Right lobe of liver (tissue), 6 donors: ENCODE data around the gene PRUNE1. TPM values are rescaled to one million over a fixed set of nuclear protein-coding genes. Genes with fewer than 3 reads are reported as not detected.

Experiments
- ATAC-seq, 4 donors: fragments of 200-7000 bp; cut with Tn5 transposase; one replicate each; pipeline ENCODE4 v1.9.1; 2020; ENCODE audit warnings: mild to moderate bottlenecking in 4 of 4, moderate library complexity in 4 of 4
- DNase-seq, 3 donors: peaks; one replicate each; pipeline ENCODE4 v3.0.0-alpha.2; 2020
- H3K27ac ChIP-seq, 3 donors: fragments of 200-600 bp; one replicate each; pipeline ENCODE4 v1.8.0; 2022
- H3K27me3 ChIP-seq, 2 donors: fragments of 200-600 bp; one replicate each; pipeline ENCODE4 v1.8.0; 2022
- H3K36me3 ChIP-seq, 4 donors: fragments of 200-600 bp; sonication (generic) in 1 of 4; one replicate each; pipeline versions ENCODE4 v1.5.1 to v1.8.0; 2017 to 2022; ENCODE audit warnings: control low read depth in 1 of 4
- H3K4me1 ChIP-seq, 4 donors: fragments of 200-600 bp; sonication (generic) in 1 of 4; one replicate each; pipeline versions ENCODE4 v1.5.1 to v1.8.0; 2017 to 2022; ENCODE audit warnings: control low read depth in 1 of 4
- H3K4me3 ChIP-seq, 3 donors: fragments of 200-600 bp; one replicate each; pipeline ENCODE4 v1.8.0; 2022
- H3K9me3 ChIP-seq, 4 donors: fragments of 200-600 bp; sonication (generic) in 1 of 4; one replicate each; pipeline versions ENCODE4 v1.5.1 to v1.8.0; 2017 to 2022; ENCODE audit warnings: control low read depth in 1 of 4
- CTCF ChIP-seq, 4 donors: fragments of 200-600 bp in 3 of 4; fragments of 450-650 bp in 1 of 4; IDR thresholded peaks; one replicate each; pipeline versions ENCODE4 v1.5.1 to v1.8.0; 2016 to 2022; ENCODE audit warnings: antibody characterized with exemption in 4 of 4, mild to moderate bottlenecking in 2 of 4
- POLR2A ChIP-seq: fragments of 450-650 bp; IDR thresholded peaks from one replicate; pipeline ENCODE4 v1.6.1; 2017; ENCODE audit warnings: antibody characterized with exemption, mild to moderate bottlenecking
- WGBS: methylation state at CpG from one replicate; pipeline ENCODE4 v1.1.6; 2018; ENCODE audit warnings: low coverage, low lambda C conversion rate; ENCODE audit not compliant: insufficient coverage; ENCODE audit errors: missing lambda C conversion rate; 5-methylcytosine and 5-hydroxymethylcytosine counted together
- intact Hi-C, 2 donors: fragments of 100-400 bp; cut with DNase I; formaldehyde crosslinking; loops; one replicate each; pipeline versions ENCODE4 v1.11.2 to v1.14.1; 2022
- total RNA-seq, 6 experiments: library from RNA; depleted of rRNA in 2 of 6; stranded (reverse); fragments of >200 nt in 2 of 6; fragmentation: NEBNext Ultra II Directional in 3 of 6; extraction: Animal tissue kit (Norgen Biotek cat#: 25700) in 3 of 6; gene quantifications; one replicate each; pipeline versions ENCODE4 v1.1.0 to v1.2.4, GENCODE V29; 2016 to 2023
- donor health status: DM: no; HTN: yes; CAD: no.
- donor health status: DM: no; HTN: no; CAD: no.
- donor health status: DM: no; HTN: no; CAD: no.
- donor health status: DM: no; HTN: yes; CAD: no.
- donor health status: DM: no; HTN: yes; CAD: no.

PRUNE1 gene
- total RNA-seq, 6 experiments from 2014 or later: 4.7 to 12.0 (median 10.1) TPM

GRCh38 chr1:151036356-151036755 is 28.1 kb downstream of the PRUNE1 start, which contains the start of gene BNIPL:
Gene BNIPL (plus strand): TSS chr1:151036586. CDS start chr1:151036726, 140 bp downstream.
- Histone ChIP-seq H3K27ac (no peak within 1 kb of the TSS), H3K36me3 (peaks cover 0 to 20% (median 8%) of the 10 kb centered on the region in 4 donors), H3K27me3 (no peaks in the 10 kb centered on the region), H3K4me1 (no peaks in the 10 kb centered on the region), H3K9me3 (no peaks in the 10 kb centered on the region), H3K4me3 (no peak within 1 kb of the TSS)
- TF ChIP-seq CTCF (IDR thresholded peaks at IDR 0.05) (no peak), POLR2A (no peak)
- intact Hi-C loops: no loop called here
- ATAC-seq (no peak), DNase-seq (no peak)
- 0% methylated on average over 1 of the region's 2 CpGs for WGBS

DNA sequence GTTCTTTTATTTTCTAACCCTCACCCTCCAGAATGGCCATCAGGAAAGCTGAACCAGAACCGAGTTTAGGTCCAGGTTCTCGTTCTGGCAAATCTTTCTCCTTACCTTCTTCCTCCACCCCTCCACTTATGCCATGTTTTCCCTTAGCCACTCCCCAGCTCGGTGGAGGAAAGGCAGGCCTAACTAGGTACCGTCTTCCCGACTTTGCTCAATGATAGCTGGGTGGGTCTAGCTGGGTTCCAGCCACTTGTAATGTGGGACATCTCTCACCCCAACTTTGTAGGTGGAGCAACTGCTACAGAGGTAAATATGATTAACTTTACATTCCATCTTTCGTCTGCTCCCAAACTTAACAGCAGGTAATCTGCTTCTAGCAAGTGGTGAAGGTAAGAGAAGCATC is 28.8 kb downstream of the PRUNE1 start:
- ATAC-seq (no peak), DNase-seq (no peak)
- WGBS: 83% methylated on average over 6 of the region's 6 CpGs
- no peak overlapping the region for H3K27ac ChIP-seq
- no peaks in the 10 kb centered on the region for H3K4me1 ChIP-seq
- H3K36me3 ChIP-seq: peaks cover 0 to 18% (median 5%) of the 10 kb centered on the region in 4 donors
- no peaks in the 10 kb centered on the region for H3K9me3 ChIP-seq
- intact Hi-C loops: no loop called here
- H3K4me3 ChIP-seq: no peak overlapping the region
- TF ChIP-seq POLR2A (no peak), CTCF (IDR thresholded peaks at IDR 0.05) (no peak)
- H3K27me3 ChIP-seq: no peaks in the 10 kb centered on the region

- intact Hi-C loops: no loop called here
- DNase-seq: no peak
- H3K27me3 ChIP-seq: no peaks in the 10 kb centered on the region
- no peak for ATAC-seq
- no peaks in the 10 kb centered on the region for H3K9me3 ChIP-seq
- H3K36me3 ChIP-seq: peaks cover 0 to 15% (median 2%) of the 10 kb centered on the region in 4 donors
- H3K4me1 ChIP-seq: no peaks in the 10 kb centered on the region
- TF ChIP-seq POLR2A (no peak), CTCF (IDR thresholded peaks at IDR 0.05) (no peak)
- H3K27ac ChIP-seq: no peak overlapping the region
- 94% methylated on average over 3 of the region's 3 CpGs for WGBS
- no peak overlapping the region for H3K4me3 ChIP-seq
These were observed 31.3 kb downstream of the PRUNE1 start for GRCh38 chr1:151039521-151039920.

- Histone ChIP-seq H3K9me3 (no peaks in the 10 kb centered on the region), H3K27ac (no peak overlapping the region), H3K36me3 (peaks cover 0 to 6% (median 0%) of the 10 kb centered on the region in 4 donors), H3K4me3 (no peak overlapping the region), H3K27me3 (no peaks in the 10 kb centered on the region), H3K4me1 (peaks cover 0 to 4% (median 0%) of the 10 kb centered on the region in 4 donors)
- DNase-seq: no peak
- no peak for ATAC-seq
- TF ChIP-seq CTCF (IDR thresholded peaks at IDR 0.05): no peak
- TF ChIP-seq POLR2A: no peak
- WGBS: 71% methylated on average over 1 of the region's 1 CpG
- intact Hi-C loops: no loop called here
These were observed 34.9 kb downstream of the PRUNE1 start for GRCh38 chr1:151043163-151043562.

DNA sequence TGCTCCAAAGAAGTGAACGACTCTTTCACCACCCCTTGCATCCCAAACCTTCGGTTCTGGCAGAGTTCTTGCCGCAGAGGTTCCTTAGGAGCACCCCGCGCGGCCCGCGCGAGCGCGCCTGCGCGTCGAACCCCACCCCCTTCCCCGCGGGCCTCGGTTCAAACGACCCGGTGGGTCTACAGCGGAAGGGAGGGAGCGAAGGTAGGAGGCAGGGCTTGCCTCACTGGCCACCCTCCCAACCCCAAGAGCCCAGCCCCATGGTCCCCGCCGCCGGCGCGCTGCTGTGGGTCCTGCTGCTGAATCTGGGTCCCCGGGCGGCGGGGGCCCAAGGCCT is 39.3 kb downstream of the PRUNE1 start, which contains the start of gene C1orf56:
TSS of gene C1orf56 (plus strand) at position 161 of the 334 bp plus-strand sequence. CDS start at position 258, 97 bp downstream.
- intact Hi-C loops: no loop called here
- WGBS: 0% methylated on average over 18 of the region's 29 CpGs
- H3K9me3 ChIP-seq: no peaks in the 10 kb centered on the region
- H3K36me3 ChIP-seq: peaks cover 0 to 18% (median 1%) of the 10 kb centered on the region in 4 donors
- peak within 1 kb of the TSS; percentile 75 to 91 (median 80) for H3K4me3 ChIP-seq
- peak; percentile 81 to 86 (median 84) for ATAC-seq
- TF ChIP-seq POLR2A (peak; percentile 49), CTCF (IDR thresholded peaks at IDR 0.05) (no peak)
- peak within 1 kb of the TSS; percentile 64 to 83 (median 75) for H3K27ac ChIP-seq
- no peaks in the 10 kb centered on the region for H3K27me3 ChIP-seq
- peaks cover 0 to 7% (median 2%) of the 10 kb centered on the region in 4 donors for H3K4me1 ChIP-seq
- peak; percentile 75 to 76 (median 76) for DNase-seq
